GM23248 (cell line): ENCODE data around the gene HIVEP3. TPM values are rescaled to one million over a fixed set of nuclear protein-coding genes. Genes with fewer than 3 reads are reported as not detected.

Source experiments
- DNase-seq: peaks from one replicate; pipeline ENCODE4 v3.0.0-alpha.2; 2015
- H2AFZ ChIP-seq: fragments of 200-600 bp; sonication (generic); 2 replicates; pipeline ENCODE4 v1.6.1; 2016; ENCODE audit warnings: antibody characterized with exemption
- H3F3A ChIP-seq: fragments of 200-600 bp; sonication (generic); 2 replicates; pipeline ENCODE4 v1.6.1; 2016; ENCODE audit warnings: mild to moderate bottlenecking, antibody characterized with exemption, mixed run types; ENCODE audit not compliant: insufficient read depth
- H3K27ac ChIP-seq: fragments of 200-600 bp; sonication (generic); 2 replicates; pipeline ENCODE4 v1.5.1; 2016; ENCODE audit warnings: mild to moderate bottlenecking
- H3K27me3 ChIP-seq: fragments of 200-600 bp; sonication (generic); replicated peaks from 2 replicates; pipeline ENCODE4 v1.6.1; 2016; ENCODE audit warnings: mild to moderate bottlenecking; ENCODE audit not compliant: insufficient read depth
- H3K36me3 ChIP-seq: fragments of 200-600 bp; sonication (generic); 2 replicates; pipeline ENCODE4 v1.6.1; 2016; ENCODE audit warnings: low read depth, mild to moderate bottlenecking
- H3K4me1 ChIP-seq: fragments of 200-600 bp; sonication (generic); 2 replicates; pipeline ENCODE4 v1.6.1; 2016; ENCODE audit warnings: mild to moderate bottlenecking; ENCODE audit not compliant: insufficient read depth
- H3K4me2 ChIP-seq: fragments of 200-600 bp; sonication (generic); one replicate; pipeline ENCODE4 v1.6.1; 2016; ENCODE audit warnings: mild to moderate bottlenecking; ENCODE audit not compliant: unreplicated experiment
- H3K4me3 ChIP-seq: fragments of 200-600 bp; sonication (generic); 2 replicates; pipeline ENCODE4 v1.5.1; 2016; ENCODE audit warnings: mild to moderate bottlenecking
- H3K79me2 ChIP-seq: fragments of 200-600 bp; sonication (generic); 2 replicates; pipeline ENCODE4 v1.6.1; 2016; ENCODE audit warnings: mild to moderate bottlenecking; ENCODE audit not compliant: insufficient read depth
- H3K9ac ChIP-seq: fragments of 200-600 bp; sonication (generic); 2 replicates; pipeline ENCODE4 v1.6.1; 2016; ENCODE audit warnings: mild to moderate bottlenecking
- H3K9me2 ChIP-seq: fragments of 200-600 bp; sonication (generic); 2 replicates; pipeline ENCODE4 v1.6.1; 2016; ENCODE audit warnings: mixed run types, mild to moderate bottlenecking, moderate library complexity; ENCODE audit not compliant: insufficient read depth
- H3K9me3 ChIP-seq: fragments of 200-600 bp; sonication (generic); one replicate; pipeline ENCODE4 v1.6.1; 2017; ENCODE audit warnings: low read depth
- H4K20me1 ChIP-seq: fragments of 200-600 bp; sonication (generic); 2 replicates; pipeline ENCODE4 v1.6.0; 2016; ENCODE audit not compliant: insufficient read depth
- EZH2 ChIP-seq: fragments of 200-600 bp; sonication (generic); IDR thresholded peaks from 2 replicates; pipeline ENCODE4 v1.6.1; 2018; ENCODE audit warnings: antibody characterized with exemption, mild to moderate bottlenecking; ENCODE audit not compliant: insufficient read depth, poor library complexity, severe bottlenecking
- EZH2phosphoT487 ChIP-seq: fragments of 200-600 bp; sonication (generic); IDR thresholded peaks from 2 replicates; pipeline ENCODE4 v1.6.1; 2018; ENCODE audit warnings: antibody characterized with exemption, moderate library complexity, mild to moderate bottlenecking, low read depth; ENCODE audit not compliant: insufficient read depth
- WGBS, 2 experiments: methylation state at CpG; one replicate each; pipeline ENCODE4 v1.1.6; 2015 to 2017; ENCODE audit warnings: low lambda C conversion rate in 2 of 2, low coverage in 1 of 2; ENCODE audit errors: missing lambda C conversion rate in 2 of 2; 5-methylcytosine and 5-hydroxymethylcytosine counted together
- in situ Hi-C: fragments of 300-500 bp; cut with MboI; formaldehyde crosslinking; loops from 2 replicates; pipeline ENCODE4 v1.15.0; 2020
- polyA plus RNA-seq: library from polyadenylated mRNA; unstranded; fragments of >200 nt; fragmentation: Nextera tagmentation; extraction: Ambion mirVana; gene quantifications from 2 replicates; pipeline ENCODE4 v1.2.1, GENCODE V29; 2016
- total RNA-seq: library from RNA; depleted of rRNA; stranded (reverse); fragments of >200 nt; shearing (Covaris generic); gene quantifications from 2 replicates; pipeline ENCODE4 v1.2.3, GENCODE V29; 2014

Gene HIVEP3
- total and polyA plus RNA-seq, 2 experiments from 2014 or later: 1.7 to 7.2 TPM

- peaks cover 19% of the 10 kb centered on the region for H3K4me1 ChIP-seq
- WGBS, 2 experiments: 88 to 94% methylated on average over 2 of the region's 2 CpGs
- no peak overlapping the region for H3K4me3 ChIP-seq
- H2AFZ ChIP-seq: no peak overlapping the region
- no peaks in the 10 kb centered on the region for H3K9me2 ChIP-seq
- no peak overlapping the region for H3K27ac ChIP-seq
- H3K79me2 ChIP-seq: no peaks in the 10 kb centered on the region
- no peaks in the 10 kb centered on the region for H4K20me1 ChIP-seq
- no peaks in the 10 kb centered on the region for H3K27me3 ChIP-seq
- H3K36me3 ChIP-seq: no peaks in the 10 kb centered on the region
- DNase-seq: no peak
- H3K4me2 ChIP-seq: no peak overlapping the region
- in situ Hi-C loops: no loop called here
- H3F3A ChIP-seq: peaks cover 15% of the 10 kb centered on the region
- H3K9ac ChIP-seq: no peak overlapping the region
- TF ChIP-seq EZH2 (no peak), EZH2phosphoT487 (no peak)
- H3K9me3 ChIP-seq: no peaks in the 10 kb centered on the region
Observed at GRCh38 chr1:41844781-41845272, 73.9 kb downstream of the HIVEP3 start.

- no peaks in the 10 kb centered on the region for H3K36me3 ChIP-seq
Observed at GRCh38 chr1:41844255-41844654, 74.5 kb downstream of the HIVEP3 start.

GRCh38 chr1:41842993-41843755 is 75.5 kb downstream of the HIVEP3 start:
- peaks cover 19% of the 10 kb centered on the region for H3K4me1 ChIP-seq
- H3K27me3 ChIP-seq: no peaks in the 10 kb centered on the region
- H3K9me2 ChIP-seq: no peaks in the 10 kb centered on the region
- H3K27ac ChIP-seq: no peak overlapping the region
- H3K9me3 ChIP-seq: no peaks in the 10 kb centered on the region
- 72 to 75% methylated on average over 11 of the region's 11 CpGs for WGBS, 2 experiments
- no peak overlapping the region for H3K9ac ChIP-seq
- in situ Hi-C loops: no loop called here
- TF ChIP-seq EZH2 (no peak), EZH2phosphoT487 (no peak)
- no peak overlapping the region for H2AFZ ChIP-seq
- no peak overlapping the region for H3K4me3 ChIP-seq
- peaks cover 15% of the 10 kb centered on the region for H3F3A ChIP-seq
- no peaks in the 10 kb centered on the region for H3K79me2 ChIP-seq
- DNase-seq: peak; percentile 75
- no peaks in the 10 kb centered on the region for H4K20me1 ChIP-seq
- no peaks in the 10 kb centered on the region for H3K36me3 ChIP-seq
- no peak overlapping the region for H3K4me2 ChIP-seq

More at GRCh38 chr1:41844255-41844654, 74.5 kb downstream of the HIVEP3 start:
- TF ChIP-seq EZH2 (no peak), EZH2phosphoT487 (no peak)
- in situ Hi-C loops: no loop called here
- Histone ChIP-seq H3K27me3 (no peaks in the 10 kb centered on the region), H3F3A (peaks cover 15% of the 10 kb centered on the region), H3K4me3 (no peak overlapping the region), H3K9me3 (no peaks in the 10 kb centered on the region), H3K4me2 (no peak overlapping the region), H3K9me2 (no peaks in the 10 kb centered on the region), H3K4me1 (peaks cover 19% of the 10 kb centered on the region), H4K20me1 (no peaks in the 10 kb centered on the region), H3K9ac (no peak overlapping the region), H3K27ac (no peak overlapping the region), H2AFZ (no peak overlapping the region), H3K79me2 (no peaks in the 10 kb centered on the region)
- 96 to 97% methylated on average over 8 of the region's 8 CpGs for WGBS, 2 experiments
- DNase-seq: no peak

GRCh38 chr1:41842326-41842725 is 76.4 kb downstream of the HIVEP3 start:
- no peaks in the 10 kb centered on the region for H3K27me3 ChIP-seq
- H3K4me1 ChIP-seq: peaks cover 19% of the 10 kb centered on the region
- no peak overlapping the region for H3K9ac ChIP-seq
- no peak overlapping the region for H3K4me3 ChIP-seq
- in situ Hi-C loops: no loop called here
- H4K20me1 ChIP-seq: no peaks in the 10 kb centered on the region
- no peaks in the 10 kb centered on the region for H3K79me2 ChIP-seq
- peaks cover 15% of the 10 kb centered on the region for H3F3A ChIP-seq
- TF ChIP-seq EZH2: no peak
- TF ChIP-seq EZH2phosphoT487: no peak
- no peak overlapping the region for H3K4me2 ChIP-seq
- H3K36me3 ChIP-seq: no peaks in the 10 kb centered on the region
- H2AFZ ChIP-seq: no peak overlapping the region
- WGBS, 2 experiments: 69 to 75% methylated on average over 2 of the region's 2 CpGs
- H3K9me2 ChIP-seq: no peaks in the 10 kb centered on the region
- DNase-seq: no peak
- no peaks in the 10 kb centered on the region for H3K9me3 ChIP-seq
- no peak overlapping the region for H3K27ac ChIP-seq
